Loucy (cell line): ENCODE data around the gene ALK.

Experiments used
- EZH2phosphoT487 ChIP-seq: fragments of 200-600 bp; IDR thresholded peaks from 2 replicates; pipeline ENCODE4 v1.6.1; 2018; ENCODE audit warnings: antibody characterized with exemption, mild to moderate bottlenecking, moderate library complexity, borderline replicate concordance
- TF ChIP-seq, protein P1 (sequence below): fragments of 200-600 bp; sonication (generic); conservative IDR thresholded peaks from 2 replicates; pipeline ENCODE4 v1.5.1; 2014; ENCODE audit warnings: mild to moderate bottlenecking, antibody characterized with exemption, low read length

- TF ChIP-seq, protein P1, sequence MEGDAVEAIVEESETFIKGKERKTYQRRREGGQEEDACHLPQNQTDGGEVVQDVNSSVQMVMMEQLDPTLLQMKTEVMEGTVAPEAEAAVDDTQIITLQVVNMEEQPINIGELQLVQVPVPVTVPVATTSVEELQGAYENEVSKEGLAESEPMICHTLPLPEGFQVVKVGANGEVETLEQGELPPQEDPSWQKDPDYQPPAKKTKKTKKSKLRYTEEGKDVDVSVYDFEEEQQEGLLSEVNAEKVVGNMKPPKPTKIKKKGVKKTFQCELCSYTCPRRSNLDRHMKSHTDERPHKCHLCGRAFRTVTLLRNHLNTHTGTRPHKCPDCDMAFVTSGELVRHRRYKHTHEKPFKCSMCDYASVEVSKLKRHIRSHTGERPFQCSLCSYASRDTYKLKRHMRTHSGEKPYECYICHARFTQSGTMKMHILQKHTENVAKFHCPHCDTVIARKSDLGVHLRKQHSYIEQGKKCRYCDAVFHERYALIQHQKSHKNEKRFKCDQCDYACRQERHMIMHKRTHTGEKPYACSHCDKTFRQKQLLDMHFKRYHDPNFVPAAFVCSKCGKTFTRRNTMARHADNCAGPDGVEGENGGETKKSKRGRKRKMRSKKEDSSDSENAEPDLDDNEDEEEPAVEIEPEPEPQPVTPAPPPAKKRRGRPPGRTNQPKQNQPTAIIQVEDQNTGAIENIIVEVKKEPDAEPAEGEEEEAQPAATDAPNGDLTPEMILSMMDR, result no peak
- TF ChIP-seq EZH2phosphoT487, result no peak
These were observed 435.8 kb downstream of the ALK start for GRCh38 chr2:29485631-29486030.
